Cardiac muscle cell (in vitro differentiated cells and primary cell): Measurements from ENCODE around the gene GPLD1. TPM values are rescaled to one million over a fixed set of nuclear protein-coding genes. Genes with fewer than 3 reads are reported as not detected.
"Not testable (repeated sequence)": the region's sequence is repeated elsewhere in the genome, so short reads cannot be mapped to it uniquely, and the experiment has no call there.

Source experiments
- DNase-seq, 2 donors: peaks; one replicate each; pipeline versions ENCODE4 v3.0.0 to v3.0.0-alpha.2; 2010 to 2017; ENCODE audit warnings: low read depth in 1 of 2, low spot score in 1 of 2
- H3K27ac ChIP-seq: fragments of 200-600 bp; sonication (generic); 2 replicates; pipeline ENCODE4 v1.5.1; 2016
- H3K27me3 ChIP-seq: fragments of 200-600 bp; sonication (generic); 2 replicates; pipeline ENCODE4 v1.6.0; 2016; ENCODE audit warnings: control low read depth
- H3K36me3 ChIP-seq: fragments of 200-600 bp; sonication (generic); 2 replicates; pipeline ENCODE4 v1.5.1; 2016; ENCODE audit warnings: control low read depth
- H3K4me1 ChIP-seq: fragments of 200-600 bp; sonication (generic); 2 replicates; pipeline ENCODE4 v1.8.1; 2017; ENCODE audit warnings: low read depth, mild to moderate bottlenecking, mixed run types
- H3K4me3 ChIP-seq: fragments of 200-600 bp; sonication (generic); 2 replicates; pipeline ENCODE4 v1.5.1; 2016; ENCODE audit warnings: mild to moderate bottlenecking
- H3K9me3 ChIP-seq: fragments of 200-600 bp; sonication (generic); 2 replicates; pipeline ENCODE4 v1.5.1; 2017; ENCODE audit warnings: low read depth, mild to moderate bottlenecking, control low read depth
- polyA plus RNA-seq: library from polyadenylated mRNA; unstranded; fragments of >200 nt; fragmentation: Nextera tagmentation; extraction: Ambion mirVana; gene quantifications from 2 replicates; pipeline ENCODE4 v1.2.1, GENCODE V29; 2016
- total RNA-seq: library from RNA; depleted of rRNA; stranded (reverse); fragments of >200 nt; gene quantifications from 2 replicates; pipeline ENCODE4 v1.2.3, GENCODE V29; 2016
- TF ChIP-seq, protein P1 (sequence below): IDR thresholded peaks from 2 replicates; pipeline ENCODE4 v1.5.1; 2012; ENCODE audit warnings: low read depth, mild to moderate bottlenecking, low read length

Gene GPLD1
- total and polyA plus RNA-seq, 2 experiments from 2014 or later: 0.39 to 4.8 TPM

DNA sequence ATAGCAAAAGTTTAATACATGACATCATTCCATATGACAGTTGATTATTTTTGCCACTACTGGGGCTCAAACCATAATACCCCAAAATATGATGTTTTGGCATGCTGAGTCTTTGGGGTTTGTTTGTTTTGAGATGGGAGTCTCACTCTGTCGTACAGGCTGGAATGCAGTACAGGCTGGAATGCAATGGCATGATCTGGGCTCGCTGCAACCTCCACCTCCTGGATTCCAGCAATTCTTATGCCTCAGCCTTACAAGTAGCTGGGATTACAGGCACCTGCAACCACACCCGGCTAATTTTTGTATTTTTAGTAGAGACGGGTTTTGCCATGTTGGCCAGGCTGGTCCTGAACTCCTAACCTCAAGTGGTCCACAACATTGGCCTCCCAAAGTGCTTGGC lies 87.9 kb downstream of the GPLD1 start:
- Histone ChIP-seq H3K36me3 (peaks cover 9% of the 10 kb centered on the region), H3K9me3 (peaks cover 3% of the 10 kb centered on the region), H3K27me3 (no peaks in the 10 kb centered on the region), H3K4me1 (peaks cover 20% of the 10 kb centered on the region), H3K27ac (no peak overlapping the region), H3K4me3 (no peak overlapping the region)
- peak in 1 of 2 donors; percentile 15 for DNase-seq
- TF ChIP-seq, protein P1, sequence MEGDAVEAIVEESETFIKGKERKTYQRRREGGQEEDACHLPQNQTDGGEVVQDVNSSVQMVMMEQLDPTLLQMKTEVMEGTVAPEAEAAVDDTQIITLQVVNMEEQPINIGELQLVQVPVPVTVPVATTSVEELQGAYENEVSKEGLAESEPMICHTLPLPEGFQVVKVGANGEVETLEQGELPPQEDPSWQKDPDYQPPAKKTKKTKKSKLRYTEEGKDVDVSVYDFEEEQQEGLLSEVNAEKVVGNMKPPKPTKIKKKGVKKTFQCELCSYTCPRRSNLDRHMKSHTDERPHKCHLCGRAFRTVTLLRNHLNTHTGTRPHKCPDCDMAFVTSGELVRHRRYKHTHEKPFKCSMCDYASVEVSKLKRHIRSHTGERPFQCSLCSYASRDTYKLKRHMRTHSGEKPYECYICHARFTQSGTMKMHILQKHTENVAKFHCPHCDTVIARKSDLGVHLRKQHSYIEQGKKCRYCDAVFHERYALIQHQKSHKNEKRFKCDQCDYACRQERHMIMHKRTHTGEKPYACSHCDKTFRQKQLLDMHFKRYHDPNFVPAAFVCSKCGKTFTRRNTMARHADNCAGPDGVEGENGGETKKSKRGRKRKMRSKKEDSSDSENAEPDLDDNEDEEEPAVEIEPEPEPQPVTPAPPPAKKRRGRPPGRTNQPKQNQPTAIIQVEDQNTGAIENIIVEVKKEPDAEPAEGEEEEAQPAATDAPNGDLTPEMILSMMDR: no peak

DNA sequence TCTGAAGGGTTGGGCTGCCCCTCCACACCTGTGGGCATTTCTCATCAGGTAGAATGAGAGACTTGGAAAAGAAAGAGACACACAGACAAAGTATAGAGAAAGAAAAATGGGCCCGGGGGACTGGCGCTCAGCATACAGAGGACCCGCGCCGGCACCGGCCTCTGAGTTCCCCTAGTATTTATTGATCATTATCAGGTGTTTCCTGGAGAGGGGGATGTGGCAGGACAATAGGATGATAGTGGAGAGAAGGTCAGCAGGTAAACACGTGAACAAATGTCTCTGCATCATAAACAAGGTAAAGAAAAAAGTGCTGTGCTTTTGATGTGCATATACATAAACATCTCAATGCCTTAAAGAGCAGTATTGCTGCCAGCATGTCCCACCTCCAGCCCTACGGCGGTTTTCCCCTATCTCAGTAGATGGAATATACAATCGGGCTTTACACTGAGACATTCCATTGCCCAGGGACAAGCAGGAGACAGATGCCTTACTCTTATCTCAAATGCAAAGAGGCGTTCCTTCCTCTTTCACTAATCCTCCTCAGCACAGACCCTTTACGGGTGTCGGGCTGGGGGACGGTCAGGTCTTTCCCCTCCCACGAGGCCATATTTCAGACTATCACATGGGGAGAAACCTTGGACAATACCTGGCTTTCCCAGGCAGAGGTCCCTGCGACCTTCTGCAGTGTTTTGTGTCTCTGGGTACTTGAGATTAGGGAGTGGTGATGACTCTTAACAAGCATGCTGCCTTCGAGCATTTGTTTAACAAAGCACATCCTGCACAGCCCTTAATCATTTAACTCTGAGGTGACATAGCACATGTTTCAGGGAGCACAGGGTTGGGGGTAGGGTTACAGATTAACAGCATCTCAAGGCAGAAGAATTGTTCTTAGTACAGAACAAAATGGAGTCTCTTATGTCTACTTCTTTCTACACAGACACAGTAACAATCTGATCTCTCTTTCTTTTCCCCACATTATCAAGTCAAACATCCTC lies 89.0 kb downstream of the GPLD1 start:
- not testable (repeated sequence) for DNase-seq, H3K36me3 ChIP-seq, H3K4me3 ChIP-seq, H3K9me3 ChIP-seq, H3K27me3 ChIP-seq
- Histone ChIP-seq H3K27ac (peak overlapping the region; percentile 13), H3K4me1 (peaks cover 20% of the 10 kb centered on the region)

DNA sequence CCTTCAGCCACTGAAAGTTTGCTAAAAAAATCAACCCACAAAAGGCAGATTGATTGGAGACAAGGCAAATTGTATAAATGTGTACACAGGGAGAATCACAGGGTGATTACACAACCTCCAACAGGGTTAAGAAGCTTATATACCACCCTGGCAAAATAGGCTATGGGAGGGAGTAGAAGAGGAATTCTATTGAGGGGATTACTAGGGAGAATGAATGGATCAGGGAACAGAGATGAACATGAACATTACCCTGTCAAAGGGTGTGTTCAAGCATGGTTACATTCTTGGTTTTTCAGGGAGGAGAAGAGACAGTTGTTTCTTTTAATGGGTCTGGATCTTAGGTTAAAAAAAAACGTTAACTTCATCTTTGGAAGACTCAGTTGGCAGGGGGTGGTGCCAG lies 91.7 kb downstream of the GPLD1 start:
- Histone ChIP-seq H3K27me3 (no peaks in the 10 kb centered on the region), H3K9me3 (peaks cover 3% of the 10 kb centered on the region), H3K4me1 (peaks cover 7% of the 10 kb centered on the region), H3K36me3 (no peaks in the 10 kb centered on the region), H3K4me3 (no peak overlapping the region), H3K27ac (no peak overlapping the region)
- no peak for DNase-seq
- TF ChIP-seq, protein P1: no peak

DNA sequence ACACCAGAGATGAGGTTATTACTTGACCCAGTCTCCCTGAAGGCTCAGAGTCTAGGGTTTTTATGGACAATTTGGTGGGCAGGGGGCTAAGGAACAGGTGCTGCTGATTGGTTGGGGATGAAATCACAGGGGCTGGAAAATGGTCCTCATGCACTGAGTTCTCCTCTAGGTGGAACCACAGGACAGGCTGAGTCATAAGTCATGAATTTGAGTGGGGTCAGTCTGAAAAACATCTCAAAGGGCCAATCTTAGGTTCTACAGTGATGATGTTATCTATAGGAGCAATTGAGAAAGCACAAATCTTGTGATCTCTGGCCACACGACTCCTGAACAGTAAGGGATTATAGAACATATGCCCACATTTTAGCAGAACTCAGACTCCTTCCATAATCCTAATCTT lies 92.6 kb downstream of the GPLD1 start:
- TF ChIP-seq, protein P1: no peak
- DNase-seq: no peak
- H3K4me1 ChIP-seq: peaks cover 7% of the 10 kb centered on the region
- H3K27ac ChIP-seq: no peak overlapping the region
- H3K36me3 ChIP-seq: no peaks in the 10 kb centered on the region
- H3K27me3 ChIP-seq: no peaks in the 10 kb centered on the region
- H3K9me3 ChIP-seq: peaks cover 3% of the 10 kb centered on the region
- H3K4me3 ChIP-seq: no peak overlapping the region

DNA sequence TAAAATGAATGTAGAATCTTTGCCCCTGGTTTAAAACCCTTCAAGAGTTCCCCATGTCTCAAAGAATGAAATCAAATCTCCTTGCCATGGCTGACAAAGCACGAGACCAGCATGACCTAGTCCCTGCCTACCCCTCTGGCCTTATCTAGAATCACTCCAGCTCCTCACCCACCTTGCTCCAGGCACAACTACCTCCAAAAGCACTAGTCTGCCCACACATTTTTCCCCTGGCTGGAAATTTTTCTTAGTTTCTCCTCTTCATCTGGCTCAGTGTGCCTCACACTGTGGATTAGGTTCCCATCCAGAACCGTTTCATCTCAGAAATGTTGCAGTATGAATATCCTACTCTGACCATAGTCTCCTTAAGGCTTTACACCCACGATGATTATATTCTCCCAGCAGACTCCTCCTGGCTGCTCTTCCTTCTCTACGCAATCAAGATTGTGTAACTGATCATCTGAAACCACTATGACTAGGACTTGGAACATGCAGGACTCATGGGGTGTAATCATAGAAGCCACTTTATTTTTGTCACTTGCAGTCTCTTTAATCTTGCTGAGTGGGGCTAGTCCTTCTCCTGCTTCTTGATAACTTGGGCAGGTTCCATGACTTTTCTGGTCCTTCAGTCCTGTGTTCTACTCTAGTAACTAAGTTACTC lies 94.5 kb downstream of the GPLD1 start:
- H3K27me3 ChIP-seq: no peaks in the 10 kb centered on the region
- DNase-seq: peak in 1 of 2 donors; percentile 78
- H3K4me3 ChIP-seq: no peak overlapping the region
- H3K27ac ChIP-seq: no peak overlapping the region
- no peaks in the 10 kb centered on the region for H3K36me3 ChIP-seq
- peaks cover 3% of the 10 kb centered on the region for H3K9me3 ChIP-seq
- TF ChIP-seq, protein P1: no peak
- no peaks in the 10 kb centered on the region for H3K4me1 ChIP-seq
